Esophagus (tissue), 2 donors: Measurements from ENCODE around the gene SOD3. TPM values are rescaled to one million over a fixed set of nuclear protein-coding genes. Genes with fewer than 3 reads are reported as not detected.

Experiments used
- H3K27ac ChIP-seq, 2 donors: one replicate each; pipeline ENCODE4 v1.5.1; 2013; ENCODE audit warnings: low read depth in 2 of 2, mild to moderate bottlenecking in 2 of 2, inconsistent platforms in 1 of 2, low read length in 1 of 2, moderate library complexity in 1 of 2
- H3K27me3 ChIP-seq, 2 donors: one replicate each; pipeline ENCODE4 v1.6.1; 2013; ENCODE audit warnings: low read length in 2 of 2, control low read depth in 1 of 2, mild to moderate bottlenecking in 1 of 2; ENCODE audit not compliant: insufficient read depth in 2 of 2, control insufficient read depth in 1 of 2
- H3K36me3 ChIP-seq, 2 donors: one replicate each; pipeline ENCODE4 v1.6.1; 2013; ENCODE audit warnings: low read length in 1 of 2; ENCODE audit not compliant: control insufficient read depth in 2 of 2, insufficient read depth in 2 of 2
- H3K4me1 ChIP-seq, 2 donors: one replicate each; pipeline ENCODE4 v1.6.1; 2013; ENCODE audit warnings: low read length in 1 of 2; ENCODE audit not compliant: control insufficient read depth in 2 of 2, insufficient read depth in 2 of 2
- H3K4me3 ChIP-seq, 2 donors: one replicate each; pipeline ENCODE4 v1.5.1; 2013; ENCODE audit warnings: low read length in 2 of 2, mild to moderate bottlenecking in 2 of 2, low read depth in 1 of 2, moderate library complexity in 1 of 2
- H3K9me3 ChIP-seq, 2 donors: one replicate each; pipeline ENCODE4 v1.6.1; 2013; ENCODE audit warnings: mild to moderate bottlenecking in 2 of 2, low read depth in 1 of 2, low read length in 1 of 2, moderate library complexity in 1 of 2; ENCODE audit not compliant: control insufficient read depth in 2 of 2, insufficient read depth in 1 of 2
- WGBS, 2 donors: extraction: QIAGEN DNeasy Blood & Tissue Kit; methylation state at CpG; one replicate each; pipeline ENCODE4 v1.1.7; 2013; 5-methylcytosine and 5-hydroxymethylcytosine counted together
- polyA plus RNA-seq, 2 donors: library from polyadenylated mRNA; stranded (reverse); fragments of 200-250 nt; gene quantifications; one replicate each; pipeline ENCODE4 v1.2.3, GENCODE V29; 2013
- donor health status: healthy with polysubstance abuse.
- donor health status: Bipolar disorder and iron deficiency.

The SOD3 gene
- polyA plus RNA-seq, 2 donors = 5.8 to 21.1 TPM

- Histone ChIP-seq H3K4me1 (peaks cover 0 to 2% of the 10 kb centered on the region in 2 donors), H3K27me3 (no peaks in the 10 kb centered on the region), H3K36me3 (peaks cover 0 to 2% of the 10 kb centered on the region in 2 donors), H3K27ac (no peak overlapping the region), H3K4me3 (no peak overlapping the region), H3K9me3 (no peaks in the 10 kb centered on the region)
- WGBS, 2 donors = 63 to 68% methylated on average over 5 of the region's 5 CpGs
Measured at GRCh38 chr4:24807611-24808010, 12.2 kb downstream of the SOD3 start.

GRCh38 chr4:24808261-24808660 is 12.9 kb downstream of the SOD3 start:
- WGBS, 2 donors = 91 to 93% methylated on average over 14 of the region's 14 CpGs
- Histone ChIP-seq H3K27ac (no peak overlapping the region), H3K4me1 (peaks cover 0 to 2% of the 10 kb centered on the region in 2 donors), H3K4me3 (no peak overlapping the region), H3K9me3 (no peaks in the 10 kb centered on the region), H3K36me3 (peaks cover 0 to 2% of the 10 kb centered on the region in 2 donors), H3K27me3 (no peaks in the 10 kb centered on the region)

GRCh38 chr4:24808955-24809354 is 13.6 kb downstream of the SOD3 start:
- Histone ChIP-seq H3K9me3 (no peaks in the 10 kb centered on the region), H3K4me1 (peaks cover 0 to 2% of the 10 kb centered on the region in 2 donors), H3K36me3 (peaks cover 0 to 2% of the 10 kb centered on the region in 2 donors), H3K27me3 (no peaks in the 10 kb centered on the region), H3K27ac (no peak overlapping the region), H3K4me3 (no peak overlapping the region)
- 91 to 96% methylated on average over 6 of the region's 6 CpGs for WGBS, 2 donors

GRCh38 chr4:24809376-24809775 is 14.0 kb downstream of the SOD3 start:
- Histone ChIP-seq H3K4me1 (peaks cover 0 to 2% of the 10 kb centered on the region in 2 donors), H3K27ac (peak overlapping the region in 1 of 2 donors; percentile 59), H3K27me3 (no peaks in the 10 kb centered on the region), H3K4me3 (no peak overlapping the region), H3K36me3 (peaks cover 0 to 2% of the 10 kb centered on the region in 2 donors), H3K9me3 (no peaks in the 10 kb centered on the region)
- WGBS, 2 donors = 91 to 92% methylated on average over 2 of the region's 2 CpGs

GRCh38 chr4:24809815-24810405 is 14.5 kb downstream of the SOD3 start:
- Histone ChIP-seq H3K27me3 (no peaks in the 10 kb centered on the region), H3K9me3 (no peaks in the 10 kb centered on the region), H3K4me1 (no peaks in the 10 kb centered on the region), H3K36me3 (peaks cover 0 to 2% of the 10 kb centered on the region in 2 donors), H3K4me3 (no peak overlapping the region), H3K27ac (peak overlapping the region in 1 of 2 donors; percentile 59)
- 85 to 88% methylated on average over 6 of the region's 6 CpGs for WGBS, 2 donors

DNA sequence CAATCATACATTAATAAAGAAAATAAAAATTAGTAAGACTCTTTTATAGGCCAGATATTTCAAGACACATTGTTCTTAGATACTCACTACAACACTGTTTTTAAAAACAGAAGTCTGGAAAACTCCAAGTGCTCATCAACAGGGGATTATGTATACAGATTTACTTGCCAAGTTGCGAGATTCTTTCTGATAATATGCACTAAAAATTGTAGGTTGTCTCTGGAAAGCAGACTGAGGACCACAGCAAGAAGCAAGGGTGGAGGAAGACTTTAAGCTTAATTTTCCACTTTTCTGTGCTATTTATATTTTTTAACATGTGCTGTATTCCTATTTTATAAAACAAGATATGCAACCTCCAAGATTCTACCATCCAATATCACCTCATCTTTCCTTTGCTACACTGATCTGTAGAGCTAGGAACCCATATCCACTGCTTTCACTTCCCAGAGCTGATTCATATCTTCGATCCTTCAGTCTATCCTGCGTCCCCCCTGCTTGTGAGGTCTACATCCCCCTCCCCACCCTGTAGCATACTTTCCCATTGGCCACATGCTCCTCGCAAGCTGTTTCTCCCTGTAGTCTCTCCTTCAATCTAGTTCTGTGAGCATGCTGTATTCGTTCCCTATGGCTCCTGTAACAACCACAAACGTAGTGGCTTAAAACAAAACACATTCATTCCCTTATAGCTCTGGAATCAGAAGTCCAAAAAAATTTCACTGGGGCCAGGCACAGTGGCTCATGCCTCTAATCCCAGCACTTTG is 15.7 kb downstream of the SOD3 start:
- no peak overlapping the region for H3K27ac ChIP-seq
- WGBS, 2 donors = 85% methylated on average over 6 of the region's 6 CpGs

DNA sequence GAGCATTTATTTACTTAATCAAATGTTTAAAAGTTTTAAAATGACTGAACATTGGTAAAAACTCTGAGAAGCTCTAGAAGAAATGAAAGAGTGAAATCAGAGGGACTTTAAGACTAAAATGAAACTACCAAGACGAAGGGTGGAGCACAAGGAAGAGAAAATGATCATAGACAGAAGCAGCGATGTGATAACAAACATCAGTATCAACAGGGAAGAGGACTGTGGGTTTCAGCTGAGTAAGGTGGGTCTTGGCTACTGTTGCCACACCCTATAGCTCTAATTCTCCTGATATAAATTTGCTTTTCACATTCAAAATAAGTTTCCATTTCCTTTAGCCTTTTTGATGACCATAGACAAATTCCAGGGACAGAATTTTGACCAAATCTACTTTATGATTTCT is 18.4 kb downstream of the SOD3 start:
- Histone ChIP-seq H3K27me3 (no peaks in the 10 kb centered on the region), H3K4me3 (no peak overlapping the region), H3K4me1 (no peaks in the 10 kb centered on the region), H3K27ac (no peak overlapping the region), H3K36me3 (no peaks in the 10 kb centered on the region), H3K9me3 (no peaks in the 10 kb centered on the region)
- 87 to 92% methylated on average over 2 of the region's 2 CpGs for WGBS, 2 donors

More for the DNA sequence above, 15.7 kb downstream of the SOD3 start:
- no peak overlapping the region for H3K4me3 ChIP-seq
- peaks cover 0 to 2% of the 10 kb centered on the region in 2 donors for H3K36me3 ChIP-seq
- no peaks in the 10 kb centered on the region for H3K9me3 ChIP-seq
- no peaks in the 10 kb centered on the region for H3K4me1 ChIP-seq
- no peaks in the 10 kb centered on the region for H3K27me3 ChIP-seq

DNA sequence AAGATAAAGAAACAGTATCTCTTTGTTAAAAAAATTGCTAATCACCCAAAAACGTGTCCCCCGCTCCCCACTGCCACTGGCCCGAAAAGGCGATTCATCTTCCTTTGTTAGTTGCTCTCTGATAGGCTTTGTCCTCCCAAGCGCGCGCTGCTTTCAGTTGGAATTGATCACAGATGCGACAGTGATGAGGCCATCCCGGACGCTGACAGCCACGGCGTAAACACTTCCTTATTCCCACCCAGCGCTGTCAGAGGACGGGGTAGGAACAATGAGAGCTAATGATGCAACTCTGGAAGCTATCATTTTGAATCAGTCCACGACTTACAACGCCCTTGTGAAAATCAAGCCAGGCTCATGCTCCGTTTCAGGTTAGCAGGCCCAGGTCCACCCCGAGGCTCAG is 21.4 kb downstream of the SOD3 start:
- Histone ChIP-seq H3K36me3 (no peaks in the 10 kb centered on the region), H3K9me3 (peaks cover 0 to 2% of the 10 kb centered on the region in 2 donors), H3K4me3 (no peak overlapping the region), H3K27ac (no peak overlapping the region), H3K27me3 (no peaks in the 10 kb centered on the region), H3K4me1 (no peaks in the 10 kb centered on the region)
- WGBS, 2 donors = 87% methylated on average over 18 of the region's 18 CpGs

GRCh38 chr4:24820541-24820940 is 25.2 kb downstream of the SOD3 start:
- no peaks in the 10 kb centered on the region for H3K36me3 ChIP-seq
- no peaks in the 10 kb centered on the region for H3K27me3 ChIP-seq
- H3K4me1 ChIP-seq = no peaks in the 10 kb centered on the region
- H3K4me3 ChIP-seq = no peak overlapping the region
- H3K27ac ChIP-seq = no peak overlapping the region
- H3K9me3 ChIP-seq = peaks cover 0 to 2% of the 10 kb centered on the region in 2 donors

DNA sequence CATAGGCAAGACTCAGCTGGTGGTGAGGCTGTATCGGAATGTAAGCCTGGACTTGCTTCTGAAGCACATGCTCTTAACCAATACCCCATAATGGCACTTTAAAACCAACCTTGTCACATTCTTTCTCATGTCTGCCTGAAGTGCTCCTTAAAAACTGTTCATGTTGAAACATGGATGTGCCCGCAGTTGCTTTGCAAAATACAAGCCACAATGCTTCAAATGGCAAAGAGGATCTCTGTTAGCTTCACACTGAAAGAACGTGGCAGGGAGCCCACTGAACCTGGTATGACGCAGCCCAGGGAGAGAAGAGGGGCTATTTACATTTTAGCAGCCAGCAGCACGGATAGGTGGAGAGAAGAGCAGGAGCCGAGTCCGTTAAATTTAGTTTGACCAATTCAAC is 29.3 kb downstream of the SOD3 start:
- Histone ChIP-seq H3K36me3 (no peaks in the 10 kb centered on the region), H3K4me1 (no peaks in the 10 kb centered on the region), H3K27me3 (no peaks in the 10 kb centered on the region), H3K4me3 (no peak overlapping the region), H3K9me3 (peaks cover 0 to under 1% of the 10 kb centered on the region in 2 donors), H3K27ac (no peak overlapping the region)
- 52 to 73% methylated on average over 7 of the region's 7 CpGs for WGBS, 2 donors
